ENCODE data around the gene SEC14L6. TPM values are rescaled to one million over a fixed set of nuclear protein-coding genes. Genes with fewer than 3 reads are reported as not detected.

SEC14L6 gene
- total RNA-seq, 1 experiment from 2014 or later, result not detected

GRCh38 chr22:30573594-30574094 is 27.1 kb upstream of the SEC14L6 start:
- DNase-seq (ENCODE audit: low read depth, low spot score), result no peak
- ATAC-seq, result peak; percentile 45; the same call in 1 of the 2 replicates
- Histone ChIP-seq H3K36me3 (ENCODE audit: control insufficient read depth, insufficient read depth, low read length) (0 out of 2 replicates have a peak, but pooled peaks cover 2% of the 10 kb centered on the region), H3K27me3 (ENCODE audit: control insufficient read depth, insufficient read depth, low read length) (no peaks in the 10 kb centered on the region), H3K9me3 (ENCODE audit: control insufficient read depth, insufficient read depth, low read depth, low read length) (no peaks in the 10 kb centered on the region), H3K4me1 (ENCODE audit: control insufficient read depth, insufficient read depth, low read length) (peaks cover 11% of the 10 kb centered on the region), H3K4me3 (ENCODE audit: low read depth in 2 of 2, low read length in 2 of 2) (no peak overlapping the region), H3K27ac (ENCODE audit: low read length) (no peak overlapping the region)
- TF ChIP-seq, protein P1, sequence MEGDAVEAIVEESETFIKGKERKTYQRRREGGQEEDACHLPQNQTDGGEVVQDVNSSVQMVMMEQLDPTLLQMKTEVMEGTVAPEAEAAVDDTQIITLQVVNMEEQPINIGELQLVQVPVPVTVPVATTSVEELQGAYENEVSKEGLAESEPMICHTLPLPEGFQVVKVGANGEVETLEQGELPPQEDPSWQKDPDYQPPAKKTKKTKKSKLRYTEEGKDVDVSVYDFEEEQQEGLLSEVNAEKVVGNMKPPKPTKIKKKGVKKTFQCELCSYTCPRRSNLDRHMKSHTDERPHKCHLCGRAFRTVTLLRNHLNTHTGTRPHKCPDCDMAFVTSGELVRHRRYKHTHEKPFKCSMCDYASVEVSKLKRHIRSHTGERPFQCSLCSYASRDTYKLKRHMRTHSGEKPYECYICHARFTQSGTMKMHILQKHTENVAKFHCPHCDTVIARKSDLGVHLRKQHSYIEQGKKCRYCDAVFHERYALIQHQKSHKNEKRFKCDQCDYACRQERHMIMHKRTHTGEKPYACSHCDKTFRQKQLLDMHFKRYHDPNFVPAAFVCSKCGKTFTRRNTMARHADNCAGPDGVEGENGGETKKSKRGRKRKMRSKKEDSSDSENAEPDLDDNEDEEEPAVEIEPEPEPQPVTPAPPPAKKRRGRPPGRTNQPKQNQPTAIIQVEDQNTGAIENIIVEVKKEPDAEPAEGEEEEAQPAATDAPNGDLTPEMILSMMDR (IDR thresholded peaks at IDR 0.05), result no peak
- no peak for TF ChIP-seq REST (IDR thresholded peaks at IDR 0.05; ENCODE audit: insufficient read depth in 1 of 2, low read depth in 2 of 2, low read length in 1 of 2)
- no peak for TF ChIP-seq TCF7L2 (IDR thresholded peaks at IDR 0.05; ENCODE audit: low read depth, low read length)
- TF ChIP-seq POLR2AphosphoS5 (IDR thresholded peaks at IDR 0.05; ENCODE audit: low read depth, low read length), result no peak
- TF ChIP-seq SIN3A (IDR thresholded peaks at IDR 0.05; ENCODE audit: borderline replicate concordance, insufficient read depth, low read depth, low read length), result no peak
- BruUV-seq (replicated peaks), result no TSS peak
- intact Hi-C loops (cut with micrococcal nuclease; ENCODE audit: unreplicated experiment), result no loop called here
- in situ Hi-C loops (cut with HindIII; ENCODE audit: low pct_unique_long_range_greater_than_20kb, low sequenced_read_pairs), result no loop called here
- ChIA-PET POLR2A (no interaction called here), CTCF (no interaction called here)

- H3K4me1 ChIP-seq (ENCODE audit: control insufficient read depth, insufficient read depth, low read length), result peaks cover 11% of the 10 kb centered on the region
- H3K27ac ChIP-seq (ENCODE audit: low read length), result no peak overlapping the region
- no peak overlapping the region for H3K4me3 ChIP-seq (ENCODE audit: low read depth in 2 of 2, low read length in 2 of 2)
- intact Hi-C loops (cut with micrococcal nuclease; ENCODE audit: unreplicated experiment), result no loop called here
- H3K36me3 ChIP-seq (ENCODE audit: control insufficient read depth, insufficient read depth, low read length), result 0 out of 2 replicates have a peak, but pooled peaks cover 2% of the 10 kb centered on the region
- POLR2A ChIA-PET, result no interaction called here
- DNase-seq (ENCODE audit: low read depth, low spot score) (no peak), ATAC-seq (0 out of 2 replicates have a peak, but pooled peaks have one; percentile 26)
- no peaks in the 10 kb centered on the region for H3K9me3 ChIP-seq (ENCODE audit: control insufficient read depth, insufficient read depth, low read depth, low read length)
- H3K27me3 ChIP-seq (ENCODE audit: control insufficient read depth, insufficient read depth, low read length), result no peaks in the 10 kb centered on the region
- no TSS peak for BruUV-seq (replicated peaks)
- in situ Hi-C loops (cut with HindIII; ENCODE audit: low pct_unique_long_range_greater_than_20kb, low sequenced_read_pairs), result no loop called here
- no peak for TF ChIP-seq POLR2AphosphoS5 (IDR thresholded peaks at IDR 0.05; ENCODE audit: low read depth, low read length)
- TF ChIP-seq, protein P1 (IDR thresholded peaks at IDR 0.05), result no peak
- TF ChIP-seq SIN3A (IDR thresholded peaks at IDR 0.05; ENCODE audit: borderline replicate concordance, insufficient read depth, low read depth, low read length), result no peak
- TF ChIP-seq TCF7L2 (IDR thresholded peaks at IDR 0.05; ENCODE audit: low read depth, low read length), result no peak
- TF ChIP-seq REST (IDR thresholded peaks at IDR 0.05; ENCODE audit: insufficient read depth in 1 of 2, low read depth in 2 of 2, low read length in 1 of 2), result no peak
- CTCF ChIA-PET, result no interaction called here
Observed at GRCh38 chr22:30572840-30573593, 26.5 kb upstream of the SEC14L6 start.

Data from Panc1 (cell line).